Esophagus muscularis mucosa (tissue), 4 donors: ENCODE data around the gene ARL6IP4.

Experiments
- EP300 ChIP-seq: sonication (generic); formaldehyde crosslinking; IDR thresholded peaks from one replicate; pipeline ENCODE4 v1.6.1; 2017; ENCODE audit warnings: antibody characterized with exemption
- POLR2A ChIP-seq: fragments of 450-650 bp; IDR thresholded peaks from one replicate; pipeline ENCODE4 v1.6.1; 2017; ENCODE audit warnings: antibody characterized with exemption, moderate library complexity, mild to moderate bottlenecking, low read depth
- POLR2AphosphoS5 ChIP-seq, 2 donors: sonication (generic); formaldehyde crosslinking; IDR thresholded peaks; one replicate each; pipeline ENCODE4 v1.6.1; 2017; ENCODE audit warnings: antibody characterized with exemption in 2 of 2
- TF ChIP-seq, protein P1 (sequence below), 3 experiments: fragments of 200-600 bp in 2 of 3; fragments of 450-650 bp in 1 of 3; sonication (generic) in 2 of 3; IDR thresholded peaks; one replicate each; pipeline ENCODE4 v1.5.1; 2017 to 2019; ENCODE audit warnings: antibody characterized with exemption in 3 of 3, mild to moderate bottlenecking in 2 of 3, moderate library complexity in 1 of 3

DNA sequence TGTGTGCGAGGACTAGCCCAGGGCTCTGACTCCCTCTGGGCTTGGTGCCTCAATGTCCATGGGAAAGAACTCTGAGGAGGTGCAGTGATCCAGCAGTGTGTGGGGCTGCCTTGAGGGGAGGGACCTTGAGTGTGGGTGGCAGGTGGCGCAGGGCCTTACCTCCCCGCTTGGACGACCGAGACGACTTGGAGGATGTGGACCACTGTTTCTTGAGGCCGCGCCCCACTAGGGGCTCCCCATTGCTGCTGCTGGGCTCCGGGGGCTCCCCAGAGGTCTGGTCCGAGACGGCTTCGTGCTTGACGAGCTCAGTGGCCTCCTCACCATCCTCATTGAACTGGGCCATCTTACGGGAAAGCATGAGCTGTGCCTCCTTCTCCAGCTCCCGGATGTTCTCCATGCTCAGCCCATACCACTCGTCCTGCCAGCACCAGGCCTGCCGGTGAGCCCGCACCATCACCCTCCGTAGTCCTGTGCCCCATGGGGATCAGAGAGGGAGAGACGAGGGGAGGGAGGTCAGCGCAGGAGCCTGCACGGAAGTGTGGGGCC is 24.7 kb downstream of the ARL6IP4 start:
- TF ChIP-seq EP300 (no peak), POLR2AphosphoS5 (IDR thresholded peaks at IDR 0.05) (no peak), POLR2A (no peak)
- TF ChIP-seq, protein P1, sequence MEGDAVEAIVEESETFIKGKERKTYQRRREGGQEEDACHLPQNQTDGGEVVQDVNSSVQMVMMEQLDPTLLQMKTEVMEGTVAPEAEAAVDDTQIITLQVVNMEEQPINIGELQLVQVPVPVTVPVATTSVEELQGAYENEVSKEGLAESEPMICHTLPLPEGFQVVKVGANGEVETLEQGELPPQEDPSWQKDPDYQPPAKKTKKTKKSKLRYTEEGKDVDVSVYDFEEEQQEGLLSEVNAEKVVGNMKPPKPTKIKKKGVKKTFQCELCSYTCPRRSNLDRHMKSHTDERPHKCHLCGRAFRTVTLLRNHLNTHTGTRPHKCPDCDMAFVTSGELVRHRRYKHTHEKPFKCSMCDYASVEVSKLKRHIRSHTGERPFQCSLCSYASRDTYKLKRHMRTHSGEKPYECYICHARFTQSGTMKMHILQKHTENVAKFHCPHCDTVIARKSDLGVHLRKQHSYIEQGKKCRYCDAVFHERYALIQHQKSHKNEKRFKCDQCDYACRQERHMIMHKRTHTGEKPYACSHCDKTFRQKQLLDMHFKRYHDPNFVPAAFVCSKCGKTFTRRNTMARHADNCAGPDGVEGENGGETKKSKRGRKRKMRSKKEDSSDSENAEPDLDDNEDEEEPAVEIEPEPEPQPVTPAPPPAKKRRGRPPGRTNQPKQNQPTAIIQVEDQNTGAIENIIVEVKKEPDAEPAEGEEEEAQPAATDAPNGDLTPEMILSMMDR (IDR thresholded peaks at IDR 0.05) = no peak
